NCI-H187 treated with DMSO at 0.1 percent for 48 hours (cell line): ENCODE data around the gene ERCC8.
"Not testable (repeated sequence)": the region's sequence is repeated elsewhere in the genome, so short reads cannot be mapped to it uniquely, and the experiment has no call there.

ENCODE experiments used
- DNase-seq: peaks from one replicate; lab custom pipeline; 2025; lab: John Stamatoyannopoulos, UW

Gene ERCC8

GRCh38 chr5:60944904-60945812 is at the start of gene ERCC8, which contains the start of gene NDUFAF2:
TSS of gene ERCC8 (minus strand) at chr5:60945070. CDS start at chr5:60945008, 62 bp downstream.
TSS of gene NDUFAF2 (plus strand) at chr5:60945205. CDS start at chr5:60945256, 51 bp downstream.
- peak; percentile 80 for DNase-seq

GRCh38 chr5:60993875-60994571 is 49.2 kb upstream of the ERCC8 start:
- no peak for DNase-seq

GRCh38 chr5:60993425-60993824 is 48.6 kb upstream of the ERCC8 start:
- DNase-seq = no peak

- no peak for DNase-seq
These were observed 48.0 kb upstream of the ERCC8 start for GRCh38 chr5:60992871-60993270.

GRCh38 chr5:60989790-60990189 is 44.9 kb upstream of the ERCC8 start:
- no peak for DNase-seq

GRCh38 chr5:60982127-60982526 is 37.3 kb upstream of the ERCC8 start:
- not testable (repeated sequence) for DNase-seq

GRCh38 chr5:60980511-60980910 is 35.6 kb upstream of the ERCC8 start:
- DNase-seq = no peak

GRCh38 chr5:60978968-60979367 is 34.1 kb upstream of the ERCC8 start:
- DNase-seq = no peak

GRCh38 chr5:60977956-60978737 is 33.3 kb upstream of the ERCC8 start:
- DNase-seq = no peak

GRCh38 chr5:60972231-60972630 is 27.4 kb upstream of the ERCC8 start:
- no peak for DNase-seq

GRCh38 chr5:60961685-60962084 is 16.8 kb upstream of the ERCC8 start:
- DNase-seq = no peak

- DNase-seq = no peak
These were observed 15.7 kb upstream of the ERCC8 start for GRCh38 chr5:60960591-60960990.

GRCh38 chr5:60959156-60959555 is 14.3 kb upstream of the ERCC8 start:
- DNase-seq = no peak

GRCh38 chr5:60958712-60959111 is 13.8 kb upstream of the ERCC8 start:
- DNase-seq = no peak

GRCh38 chr5:60958088-60958487 is 13.2 kb upstream of the ERCC8 start:
- no peak for DNase-seq

- DNase-seq = no peak
These were observed 10.4 kb upstream of the ERCC8 start for GRCh38 chr5:60955239-60955638.

GRCh38 chr5:60948738-60949137 is 3.9 kb upstream of the ERCC8 start:
- DNase-seq = no peak

- DNase-seq = no peak
These were observed 930 bp upstream of the ERCC8 start for GRCh38 chr5:60945813-60946187.

- no peak for DNase-seq
These were observed 1.2 kb downstream of the ERCC8 start for GRCh38 chr5:60943624-60944023.

- DNase-seq = no peak
These were observed 15.8 kb downstream of the ERCC8 start for GRCh38 chr5:60929024-60929423.

- no peak for DNase-seq
These were observed 17.4 kb downstream of the ERCC8 start for GRCh38 chr5:60927450-60927849.

GRCh38 chr5:60918466-60918865 is 26.4 kb downstream of the ERCC8 start:
- DNase-seq = no peak
